Measurements from ENCODE around the gene ZNF180. TPM values are rescaled to one million over a fixed set of nuclear protein-coding genes. Genes with fewer than 3 reads are reported as not detected.

The ZNF180 gene
- polyA plus RNA-seq, 1 donor from 2014 or later: 20.4 TPM

- Histone ChIP-seq H4K20me1 (ENCODE audit: insufficient read depth) (no peaks in the 10 kb centered on the region), H3K27me3 (ENCODE audit: insufficient read depth, low read depth, low read length) (no peaks in the 10 kb centered on the region), H2AFZ (ENCODE audit: low read depth, low read length) (peak overlapping the region; percentile 83), H3K4me3 (ENCODE audit: low read length) (peak overlapping the region; percentile 89), H3K27ac (ENCODE audit: low read length) (peak overlapping the region; percentile 92), H3K4me2 (ENCODE audit: low read length) (peak overlapping the region; percentile 92), H3K9me3 (ENCODE audit: low read length) (peaks cover 30% of the 10 kb centered on the region), H3K9me2 (ENCODE audit: insufficient read depth, low read length) (no peaks in the 10 kb centered on the region), H3K79me2 (replicated peaks; ENCODE audit: insufficient read depth, low read length) (peaks cover 37% of the 10 kb centered on the region), H3F3A (ENCODE audit: insufficient read depth, low read length, poor library complexity, severe bottlenecking) (no peaks in the 10 kb centered on the region), H3K36me3 (ENCODE audit: insufficient read depth, low read length) (peaks cover 15% of the 10 kb centered on the region), H3K9ac (ENCODE audit: low read length) (peak overlapping the region; percentile 94)
- TF ChIP-seq MXI1 (conservative IDR thresholded peaks at IDR 0.05; ENCODE audit: poor library complexity, severe bottlenecking): no peak
- TF ChIP-seq CTCF (IDR thresholded peaks at IDR 0.05; ENCODE audit: poor library complexity, severe bottlenecking): no peak
- TF ChIP-seq EP300 (conservative IDR thresholded peaks at IDR 0.05; ENCODE audit: poor library complexity, severe bottlenecking): no peak
- TF ChIP-seq SMC3 (conservative IDR thresholded peaks at IDR 0.05; ENCODE audit: poor library complexity): no peak
- TF ChIP-seq EZH2 (IDR thresholded peaks at IDR 0.05; ENCODE audit: borderline replicate concordance, insufficient read depth, low read length, poor library complexity, severe bottlenecking): no peak
- TF ChIP-seq POLR2AphosphoS5 (IDR thresholded peaks at IDR 0.05): no peak
- TF ChIP-seq TAF1 (IDR thresholded peaks at IDR 0.05; ENCODE audit: low read depth): no peak
Measured at GRCh38 chr19:44499559-44499958, 763 bp downstream of the ZNF180 start.

GRCh38 chr19:44498988-44499387 is 1.3 kb downstream of the ZNF180 start:
- Histone ChIP-seq H3K79me2 (replicated peaks; ENCODE audit: insufficient read depth, low read length) (peaks cover 37% of the 10 kb centered on the region), H4K20me1 (ENCODE audit: insufficient read depth) (no peaks in the 10 kb centered on the region), H3K9me2 (ENCODE audit: insufficient read depth, low read length) (no peaks in the 10 kb centered on the region), H3K27me3 (ENCODE audit: insufficient read depth, low read depth, low read length) (no peaks in the 10 kb centered on the region), H3K27ac (ENCODE audit: low read length) (no peak overlapping the region), H3K9ac (ENCODE audit: low read length) (no peak overlapping the region), H3K4me3 (ENCODE audit: low read length) (peak overlapping the region; percentile 89), H3K9me3 (ENCODE audit: low read length) (peaks cover 33% of the 10 kb centered on the region), H2AFZ (ENCODE audit: low read depth, low read length) (no peak overlapping the region), H3F3A (ENCODE audit: insufficient read depth, low read length, poor library complexity, severe bottlenecking) (no peaks in the 10 kb centered on the region), H3K4me2 (ENCODE audit: low read length) (peak overlapping the region; percentile 92), H3K36me3 (ENCODE audit: insufficient read depth, low read length) (peaks cover 18% of the 10 kb centered on the region)
- no peak for TF ChIP-seq CTCF (IDR thresholded peaks at IDR 0.05; ENCODE audit: poor library complexity, severe bottlenecking)
- no peak for TF ChIP-seq POLR2AphosphoS5 (IDR thresholded peaks at IDR 0.05)
- TF ChIP-seq EP300 (conservative IDR thresholded peaks at IDR 0.05; ENCODE audit: poor library complexity, severe bottlenecking): no peak
- TF ChIP-seq TAF1 (IDR thresholded peaks at IDR 0.05; ENCODE audit: low read depth): no peak
- TF ChIP-seq REST (IDR thresholded peaks at IDR 0.05; ENCODE audit: borderline replicate concordance): no peak
- TF ChIP-seq EZH2 (IDR thresholded peaks at IDR 0.05; ENCODE audit: borderline replicate concordance, insufficient read depth, low read length, poor library complexity, severe bottlenecking): no peak
- TF ChIP-seq RAD21 (conservative IDR thresholded peaks at IDR 0.05): no peak
- no peak for TF ChIP-seq MXI1 (conservative IDR thresholded peaks at IDR 0.05; ENCODE audit: poor library complexity, severe bottlenecking)

Measured in neural cell (in vitro differentiated cells).